Activated gamma-delta T cell treated with anti-CD3 and anti-CD28 coated beads, Interleukin-2, amount 50 U/mL, for 16 hours (primary cell): ENCODE measurements around the gene SART3.
"Not testable (repeated sequence)": the region's sequence is repeated elsewhere in the genome, so short reads cannot be mapped to it uniquely, and the experiment has no call there.

Experiments
- DNase-seq: peaks from one replicate; pipeline ENCODE4 v3.0.0-alpha.2; 2020; ENCODE audit warnings: low read depth

Gene SART3

DNA sequence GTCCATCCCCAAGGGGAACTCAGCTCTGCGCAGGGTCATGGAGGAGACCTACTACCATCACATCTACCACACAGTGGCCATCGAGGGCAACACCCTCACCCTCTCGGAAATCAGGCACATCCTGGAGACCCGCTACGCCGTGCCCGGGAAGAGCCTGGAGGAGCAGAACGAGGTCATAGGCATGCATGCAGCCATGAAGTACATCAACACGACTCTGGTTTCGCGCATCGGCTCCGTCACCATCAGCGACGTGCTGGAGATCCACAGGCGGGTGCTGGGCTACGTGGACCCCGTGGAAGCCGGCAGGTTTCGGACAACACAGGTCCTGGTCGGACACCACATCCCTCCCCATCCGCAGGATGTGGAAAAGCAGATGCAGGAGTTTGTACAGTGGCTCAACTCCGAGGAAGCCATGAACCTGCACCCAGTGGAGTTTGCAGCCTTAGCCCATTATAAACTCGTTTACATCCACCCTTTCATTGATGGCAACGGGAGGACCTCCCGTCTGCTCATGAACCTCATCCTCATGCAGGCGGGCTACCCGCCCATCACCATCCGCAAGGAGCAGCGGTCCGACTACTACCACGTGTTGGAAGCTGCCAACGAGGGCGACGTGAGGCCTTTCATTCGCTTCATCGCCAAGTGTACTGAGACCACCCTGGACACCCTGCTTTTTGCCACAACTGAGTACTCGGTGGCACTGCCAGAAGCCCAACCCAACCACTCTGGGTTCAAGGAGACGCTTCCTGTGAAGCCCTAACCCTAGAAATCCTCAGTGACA, 42.1 kb downstream of the SART3 start:
- DNase-seq = no peak

- DNase-seq = no peak
Measured at GRCh38 chr12:108518101-108518715, 42.8 kb downstream of the SART3 start.

- DNase-seq = no peak
Measured at GRCh38 chr12:108517288-108518100, 43.5 kb downstream of the SART3 start.

- DNase-seq = no peak
Measured at GRCh38 chr12:108516511-108517275, 44.3 kb downstream of the SART3 start.

DNA sequence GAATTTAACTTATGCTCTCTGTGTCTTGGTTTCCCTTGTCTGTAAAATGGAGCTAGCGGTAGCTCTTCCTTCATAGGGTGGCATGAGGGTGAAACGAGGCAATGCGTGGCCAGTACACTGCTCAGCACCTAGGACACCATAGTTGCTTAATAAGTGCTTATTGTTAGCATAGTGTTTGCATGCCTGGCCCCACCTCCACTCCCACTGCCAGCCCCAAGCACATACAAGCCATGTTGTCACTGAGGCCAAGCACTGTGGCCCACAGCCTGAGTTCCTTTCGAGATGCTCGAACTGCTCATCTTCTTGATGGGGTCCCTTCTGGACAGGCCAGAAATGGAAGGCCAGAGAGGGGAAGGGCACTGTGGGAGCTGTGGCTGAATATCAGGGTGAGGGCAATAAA, 45.1 kb downstream of the SART3 start:
- no peak for DNase-seq

DNA sequence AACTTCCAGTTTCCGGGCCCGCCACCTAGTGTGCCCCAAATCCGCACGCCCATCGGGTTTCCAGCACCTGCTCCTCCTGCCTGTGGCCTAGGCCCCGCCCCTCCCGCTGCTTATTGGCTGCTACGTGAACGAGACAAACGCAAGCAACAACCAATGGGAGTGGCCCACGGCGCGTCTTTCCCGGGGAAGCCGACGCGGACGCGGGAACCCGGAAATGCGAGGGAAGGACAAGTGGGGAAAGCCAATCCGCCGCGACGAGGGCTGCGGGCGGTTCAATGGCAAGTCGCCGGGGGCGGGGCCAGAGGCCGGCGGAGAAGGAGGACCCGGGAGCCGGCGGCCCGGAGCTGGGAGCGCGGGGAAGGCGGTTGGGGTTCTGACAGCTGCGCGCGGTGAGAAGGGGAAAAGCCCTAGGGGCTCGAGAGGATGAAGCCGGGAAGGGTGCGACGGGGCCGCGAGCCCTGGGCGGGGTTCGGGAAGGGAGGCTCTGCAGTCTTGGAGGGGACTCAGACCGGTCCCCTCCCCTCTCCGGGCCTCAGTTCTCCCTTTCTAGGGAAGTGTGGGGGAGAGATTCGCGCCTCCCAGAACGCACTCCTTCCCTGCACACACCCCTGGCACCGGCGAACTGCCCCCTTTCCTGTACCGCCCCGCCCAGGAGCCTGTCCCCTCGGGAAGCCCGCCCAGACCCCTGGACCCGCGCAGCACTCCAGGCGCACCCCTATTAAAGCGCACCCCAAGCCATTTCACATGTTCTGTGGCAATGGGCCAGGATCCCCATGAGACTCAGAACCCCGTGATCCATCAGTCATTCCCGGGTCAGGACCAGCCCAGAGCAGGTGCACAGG, 45.8 kb downstream of the SART3 start, which contains the start of gene FICD:
FICD (plus strand) TSS at position 305 of the 842 bp plus-strand sequence. CDS start 1,696 bp downstream, outside the sequence.
- peak; percentile 99 for DNase-seq

DNA sequence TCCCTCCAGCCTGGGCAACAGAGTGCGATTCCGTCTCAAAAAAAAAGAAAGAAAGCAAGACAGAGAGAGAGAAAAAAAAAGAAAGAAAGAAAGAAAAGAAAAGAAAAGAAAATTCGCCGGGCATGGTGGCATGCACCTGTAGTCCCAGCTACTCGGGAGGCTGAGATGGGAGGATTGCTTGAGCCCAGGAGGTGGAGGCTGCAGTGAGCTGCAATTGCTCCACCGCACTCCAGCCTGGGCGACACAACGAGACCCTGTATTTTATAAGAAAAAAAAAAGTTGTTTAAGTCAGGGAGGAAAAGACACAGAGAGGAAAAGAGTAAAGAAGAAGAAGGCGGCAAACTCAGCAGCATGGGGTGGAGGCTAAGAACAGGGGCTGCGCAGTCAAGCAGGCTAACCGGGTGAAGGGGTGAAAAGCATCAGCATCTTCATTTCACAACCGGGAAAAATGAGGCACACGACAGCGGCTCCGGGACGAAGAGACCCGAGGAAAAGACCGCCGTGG, 46.5 kb downstream of the SART3 start:
- no peak for DNase-seq

GRCh38 chr12:108511633-108512540, 49.1 kb downstream of the SART3 start:
- DNase-seq = peak; percentile 67

- DNase-seq = no peak
Measured at GRCh38 chr12:108510836-108511235, 50.1 kb downstream of the SART3 start.

- no peak for DNase-seq
Measured at GRCh38 chr12:108509806-108510205, 51.2 kb downstream of the SART3 start.

DNA sequence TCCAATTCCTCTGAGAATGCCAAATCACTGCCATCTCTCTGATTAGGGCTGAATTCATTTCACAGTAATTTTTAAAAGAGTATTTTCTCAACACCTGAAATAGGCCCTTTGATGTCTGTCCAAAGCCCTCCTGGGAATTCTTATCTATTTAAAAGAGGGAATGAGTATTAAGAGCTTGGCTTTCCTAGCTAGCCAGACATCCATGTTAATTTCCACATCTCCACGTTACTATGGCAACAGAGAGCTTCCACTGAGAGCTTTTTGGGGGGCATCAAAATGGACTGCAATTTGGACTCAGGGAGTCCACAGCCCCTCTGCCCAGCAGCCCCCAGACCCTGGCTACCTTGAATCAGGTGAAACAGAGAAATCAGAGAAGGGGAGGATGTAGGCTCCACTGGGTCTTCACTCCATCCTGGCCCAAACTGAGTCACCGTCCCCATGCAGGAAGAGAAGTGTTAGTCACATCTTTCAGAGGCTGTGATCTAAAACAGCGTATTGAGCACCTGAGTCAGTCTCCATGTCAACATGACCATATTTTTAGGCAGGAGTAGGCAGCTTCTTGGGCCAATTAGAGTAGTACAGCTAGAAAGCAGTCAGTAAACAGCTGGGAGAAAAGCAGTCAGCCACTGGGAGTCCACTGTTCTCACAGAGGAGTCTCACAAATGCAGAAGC, 52.9 kb downstream of the SART3 start:
- DNase-seq = no peak

DNA sequence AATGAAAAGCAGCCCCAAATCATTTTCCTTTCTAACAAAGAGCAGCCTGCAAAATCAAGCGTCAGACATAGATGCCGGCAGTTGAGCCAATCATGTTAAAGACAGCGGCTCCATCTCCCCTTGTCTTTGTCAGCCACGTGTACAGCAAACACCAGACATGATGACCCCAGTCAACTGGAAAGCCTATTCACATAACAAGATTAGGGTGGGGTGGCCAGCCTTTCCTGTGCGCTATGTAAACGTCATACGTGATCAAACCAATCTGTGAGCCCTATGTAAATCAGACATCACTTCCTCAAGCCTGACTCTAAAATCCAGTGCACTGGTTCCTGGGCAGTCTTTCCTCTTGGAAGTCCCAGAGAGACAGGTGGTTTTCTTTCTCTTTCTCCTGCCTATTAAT, 55.8 kb downstream of the SART3 start:
- no peak for DNase-seq

DNA sequence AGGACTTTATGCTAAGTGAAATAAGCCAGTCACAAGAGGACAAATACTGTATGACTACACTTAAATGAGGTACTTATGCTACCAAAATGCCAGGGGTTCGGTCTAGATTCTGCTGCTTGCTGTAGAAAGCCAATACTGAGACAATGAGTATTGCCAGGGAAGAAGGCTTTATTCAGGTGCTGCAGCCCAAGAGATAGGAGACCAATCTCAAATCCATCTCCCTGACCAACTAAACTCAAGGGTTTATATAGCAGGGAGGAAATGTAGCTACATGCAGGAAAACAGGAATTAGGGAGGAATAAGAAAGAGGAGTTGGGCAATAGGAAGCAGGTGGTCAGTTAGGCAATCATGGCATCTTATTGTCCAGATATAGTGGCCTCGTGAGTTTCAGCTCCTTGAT, 58.1 kb downstream of the SART3 start:
- DNase-seq = no peak

GRCh38 chr12:108498136-108498535, 62.8 kb downstream of the SART3 start:
- DNase-seq = no peak

DNA sequence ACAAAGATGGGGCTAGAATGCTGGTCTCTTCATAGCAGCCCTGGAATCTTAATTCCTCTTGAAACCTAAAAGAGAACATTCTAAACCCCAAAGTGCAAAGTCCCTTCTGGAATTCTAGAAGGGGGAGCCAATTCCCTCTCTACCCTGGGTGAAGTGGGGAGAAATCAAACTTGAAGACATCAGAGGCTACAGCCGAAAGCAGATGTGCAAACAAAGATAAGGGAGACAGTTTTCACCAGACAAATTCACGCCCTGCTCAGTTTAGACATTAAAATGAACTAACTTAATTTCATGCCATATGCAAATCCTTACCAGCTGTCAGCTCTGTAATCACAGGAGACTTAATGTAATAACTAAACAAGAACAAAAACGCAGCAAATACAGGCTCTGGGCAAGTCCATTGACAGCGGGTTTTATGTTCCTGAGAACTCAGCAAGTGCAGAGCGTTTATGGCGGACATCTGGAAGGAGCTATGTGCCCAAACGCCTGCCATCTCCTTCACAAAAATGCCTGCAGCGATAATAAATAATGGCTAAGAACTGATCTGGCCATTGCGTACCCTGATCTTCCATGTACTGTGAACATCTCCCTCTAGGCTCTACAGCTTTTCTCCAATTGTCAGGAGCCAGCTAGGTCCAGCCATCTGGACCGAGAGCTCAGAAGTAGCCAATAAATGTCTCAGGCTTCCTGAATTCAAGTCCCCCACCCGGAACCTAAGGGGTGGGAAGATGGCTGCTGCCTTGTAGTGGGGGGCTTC, 65.0 kb downstream of the SART3 start:
- no peak for DNase-seq

DNA sequence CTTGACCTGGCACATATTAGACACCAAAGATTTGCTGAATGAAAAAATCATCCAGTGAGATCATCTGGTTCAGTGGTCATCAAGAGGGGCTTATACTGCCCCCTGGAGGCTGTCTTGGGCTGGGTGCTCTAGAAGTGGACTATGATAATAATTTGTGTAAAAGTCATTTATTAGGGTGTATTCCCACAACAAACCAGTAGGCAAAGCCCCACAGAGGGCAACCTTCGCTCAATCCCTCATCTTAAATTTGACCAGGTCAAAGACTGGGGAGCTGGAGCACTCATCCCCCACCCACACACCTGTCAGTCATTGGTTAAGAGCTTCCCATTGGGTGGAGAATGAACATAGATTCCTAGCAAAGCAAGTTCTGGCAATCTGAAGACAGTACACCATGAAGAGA, 65.9 kb downstream of the SART3 start:
- DNase-seq = no peak

DNA sequence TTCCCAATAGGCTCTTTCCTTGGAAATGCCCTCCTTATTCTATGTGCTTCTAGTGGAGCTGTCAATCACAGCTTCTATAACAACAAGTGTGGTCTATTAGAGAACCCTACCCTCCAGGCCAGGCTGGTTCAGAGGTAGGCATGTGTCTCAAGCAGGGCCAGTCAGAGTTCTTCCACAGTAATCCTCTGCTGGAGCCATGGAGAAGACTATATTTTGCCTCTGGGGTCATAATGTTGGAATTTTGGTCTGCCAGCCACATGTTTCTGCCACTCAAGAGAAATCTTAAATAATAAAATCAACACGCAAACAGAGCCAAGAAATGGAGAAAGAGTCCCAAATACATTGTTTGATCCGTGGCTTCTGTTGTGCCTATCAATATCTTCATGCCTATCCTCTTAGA, 69.7 kb downstream of the SART3 start:
- no peak for DNase-seq

DNA sequence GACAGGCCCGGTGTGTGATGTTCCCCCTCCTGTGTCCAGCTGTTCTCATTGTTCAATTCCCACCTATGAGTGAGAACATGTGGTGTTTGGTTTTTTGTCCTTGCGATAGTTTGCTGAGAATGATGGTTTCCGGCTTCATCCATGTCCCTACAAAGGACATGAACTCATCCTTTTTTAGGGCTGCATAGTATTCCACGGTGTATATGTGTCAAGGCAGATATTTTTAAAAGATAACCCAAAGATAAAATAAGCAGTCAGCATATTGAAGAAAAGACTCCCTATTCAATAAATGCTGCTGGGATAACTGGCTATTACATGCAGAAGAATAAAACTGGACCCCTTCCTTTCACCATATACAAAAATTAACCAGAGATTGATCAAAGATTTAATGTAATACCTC, 73.9 kb downstream of the SART3 start:
- not testable (repeated sequence) for DNase-seq
